Ovary (tissue), 9 donors: ENCODE results near the gene TMC8. TPM values are rescaled to one million over a fixed set of nuclear protein-coding genes. Genes with fewer than 3 reads are reported as not detected.

ENCODE experiments used
- DNase-seq, 5 donors: peaks; one replicate each; pipeline ENCODE4 v3.0.0-alpha.2; 2019 to 2020
- H3K27ac ChIP-seq, 2 donors: fragments of 200-600 bp; one replicate each; pipeline versions ENCODE4 v1.5.1 to v1.8.0; 2019 to 2022
- H3K27me3 ChIP-seq: fragments of 200-600 bp; one replicate; pipeline ENCODE4 v1.8.0; 2022
- H3K36me3 ChIP-seq: fragments of 200-600 bp; sonication (generic); one replicate; pipeline ENCODE4 v1.5.1; 2019
- H3K4me1 ChIP-seq: one replicate; pipeline ENCODE4 v1.8.1; 2013; ENCODE audit warnings: mild to moderate bottlenecking, moderate library complexity; ENCODE audit not compliant: insufficient read depth
- H3K4me3 ChIP-seq: fragments of 200-600 bp; sonication (generic); one replicate; pipeline ENCODE4 v1.5.1; 2017
- H3K9me3 ChIP-seq, 2 donors: fragments of 200-600 bp in 1 of 2; sonication (generic) in 1 of 2; one replicate each; pipeline versions ENCODE4 v1.5.1 to v1.8.1; 2013 to 2019; ENCODE audit warnings: mild to moderate bottlenecking in 1 of 2, moderate library complexity in 1 of 2
- EP300 ChIP-seq: sonication (generic); formaldehyde crosslinking; IDR thresholded peaks from one replicate; pipeline ENCODE4 v1.6.1; 2017; ENCODE audit warnings: antibody characterized with exemption
- POLR2A ChIP-seq: fragments of 450-650 bp; IDR thresholded peaks from one replicate; pipeline ENCODE4 v1.6.1; 2017; ENCODE audit warnings: antibody characterized with exemption, mild to moderate bottlenecking, moderate library complexity
- whole genome bisulfite sequencing, 3 donors: extraction: QIAGEN DNeasy Blood & Tissue Kit in 1 of 3; methylation state at CpG; one replicate each; pipeline versions ENCODE4 v1.1.5 to v1.1.7; 2013 to 2017; 5-methylcytosine and 5-hydroxymethylcytosine counted together
- intact Hi-C, 4 donors: fragments of 100-400 bp; cut with DNase I; formaldehyde crosslinking; loops; one replicate each; pipeline versions ENCODE4 v1.11.0 to v1.15.1; 2022 to 2023
- polyA plus RNA-seq, 2 donors: library from polyadenylated mRNA; stranded (reverse); fragments of 200-250 nt in 1 of 2; fragments of 350-450 nt in 1 of 2; fragmentation: Illumina TruSeq in 1 of 2; extraction: RNeasy Lipid Tissue Mini Kit (QIAGEN cat#74804) in 1 of 2; gene quantifications; one replicate each; pipeline ENCODE4 v1.2.3, GENCODE V29; 2013 to 2014
- total RNA-seq, 7 donors: library from RNA; depleted of rRNA in 2 of 7; stranded (reverse); fragments of >200 nt in 2 of 7; fragmentation: NEBNext Ultra II Directional in 3 of 7; extraction: Animal tissue kit (Norgen Biotek cat#: 25700) in 3 of 7; gene quantifications; one replicate each; pipeline versions ENCODE4 v1.1.0 to v1.2.4, GENCODE V29; 2016 to 2023
- TF ChIP-seq, protein P1 (sequence below), 3 donors: fragments of 450-650 bp in 2 of 3; fragments of 200-600 bp in 1 of 3; IDR thresholded peaks; one replicate each; pipeline versions ENCODE4 v1.5.1 to v1.8.0; 2016 to 2022; ENCODE audit warnings: antibody characterized with exemption in 3 of 3, mild to moderate bottlenecking in 1 of 3
- donor health status: DM: no; HTN: no; CAD: no; lungs with moderate emphysema.
- donor health status: DM: no; HTN: no; CAD: no.
- donor health status: Bipolar disorder and iron deficiency.
- donor health status: DM: yes; HTN: yes; CAD: no.
- donor health status: DM: no; HTN: no; CAD: no.
- donor health status: DM: yes; HTN: yes; CAD: no.

The TMC8 gene
- total and polyA plus RNA-seq, 9 donors: 0.94 to 4.2 (median 2.4) TPM

DNA sequence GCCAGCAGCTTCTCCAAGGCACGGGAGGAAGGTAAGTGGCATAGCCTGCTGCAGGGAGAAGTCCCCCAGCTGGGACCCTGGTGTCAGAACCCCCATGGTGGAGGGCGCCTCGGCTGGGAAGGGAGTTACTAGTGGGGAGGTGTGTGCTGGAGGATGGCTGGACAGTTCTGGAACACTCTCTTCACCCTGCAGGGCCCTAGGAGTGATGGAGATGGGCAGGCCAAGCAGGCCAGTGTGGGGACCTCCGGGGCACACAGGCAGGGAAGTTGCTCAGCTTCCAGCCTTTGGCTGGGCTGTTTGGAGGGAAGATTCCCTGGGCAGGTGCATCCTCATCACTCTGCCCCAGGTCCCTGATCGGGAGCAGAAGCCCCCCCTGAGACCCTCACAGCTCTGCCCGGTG is 16.3 kb downstream of the TMC8 start:
- intact Hi-C loops: no loop called here
- H3K4me1 ChIP-seq: peaks cover 21% of the 10 kb centered on the region
- H3K4me3 ChIP-seq: no peak overlapping the region
- no peak for DNase-seq
- no peaks in the 10 kb centered on the region for H3K27me3 ChIP-seq
- WGBS, 3 donors: 80 to 83% (median 81%) methylated on average over 6 of the region's 6 CpGs
- no peaks in the 10 kb centered on the region for H3K9me3 ChIP-seq
- H3K27ac ChIP-seq: no peak overlapping the region
- no peaks in the 10 kb centered on the region for H3K36me3 ChIP-seq
- no peak for TF ChIP-seq POLR2A
- no peak for TF ChIP-seq EP300
- TF ChIP-seq, protein P1, sequence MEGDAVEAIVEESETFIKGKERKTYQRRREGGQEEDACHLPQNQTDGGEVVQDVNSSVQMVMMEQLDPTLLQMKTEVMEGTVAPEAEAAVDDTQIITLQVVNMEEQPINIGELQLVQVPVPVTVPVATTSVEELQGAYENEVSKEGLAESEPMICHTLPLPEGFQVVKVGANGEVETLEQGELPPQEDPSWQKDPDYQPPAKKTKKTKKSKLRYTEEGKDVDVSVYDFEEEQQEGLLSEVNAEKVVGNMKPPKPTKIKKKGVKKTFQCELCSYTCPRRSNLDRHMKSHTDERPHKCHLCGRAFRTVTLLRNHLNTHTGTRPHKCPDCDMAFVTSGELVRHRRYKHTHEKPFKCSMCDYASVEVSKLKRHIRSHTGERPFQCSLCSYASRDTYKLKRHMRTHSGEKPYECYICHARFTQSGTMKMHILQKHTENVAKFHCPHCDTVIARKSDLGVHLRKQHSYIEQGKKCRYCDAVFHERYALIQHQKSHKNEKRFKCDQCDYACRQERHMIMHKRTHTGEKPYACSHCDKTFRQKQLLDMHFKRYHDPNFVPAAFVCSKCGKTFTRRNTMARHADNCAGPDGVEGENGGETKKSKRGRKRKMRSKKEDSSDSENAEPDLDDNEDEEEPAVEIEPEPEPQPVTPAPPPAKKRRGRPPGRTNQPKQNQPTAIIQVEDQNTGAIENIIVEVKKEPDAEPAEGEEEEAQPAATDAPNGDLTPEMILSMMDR (IDR thresholded peaks at IDR 0.05): no peak

DNA sequence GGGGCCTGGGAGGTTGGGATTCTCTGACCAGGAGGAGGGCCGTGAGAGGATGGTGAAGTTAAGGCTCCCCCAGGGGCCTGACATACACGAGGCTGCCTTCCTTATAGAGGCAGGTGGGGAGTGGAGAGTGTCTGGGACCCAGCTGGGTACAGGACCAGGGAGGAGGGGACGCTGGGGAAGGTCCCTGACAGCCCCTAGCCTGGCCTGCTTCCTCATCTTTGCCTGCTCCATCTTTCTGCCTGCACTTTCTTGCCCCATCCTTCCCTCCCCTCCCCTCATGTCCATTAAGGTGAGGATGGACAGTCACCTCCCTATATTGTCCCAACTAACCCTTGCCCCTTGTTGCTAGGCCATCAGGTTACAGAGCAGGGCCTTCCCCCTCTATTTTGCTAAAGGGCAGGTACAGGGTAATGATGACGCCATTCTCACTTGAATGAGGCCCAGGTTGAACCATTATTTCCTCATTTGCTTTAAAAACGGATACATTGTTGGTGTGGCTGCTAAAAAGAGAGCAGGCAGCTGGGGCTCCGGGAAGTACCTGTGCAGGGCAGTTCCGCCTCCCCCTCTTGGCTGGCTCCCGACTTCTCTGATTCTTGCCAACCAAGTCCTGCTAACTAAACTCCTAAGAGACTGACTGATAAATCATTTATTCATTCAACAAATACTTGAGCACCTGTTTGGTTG is 16.9 kb downstream of the TMC8 start:
- H3K9me3 ChIP-seq: no peaks in the 10 kb centered on the region
- H3K27me3 ChIP-seq: no peaks in the 10 kb centered on the region
- H3K4me1 ChIP-seq: peaks cover 21% of the 10 kb centered on the region
- H3K27ac ChIP-seq: no peak overlapping the region
- no peak for DNase-seq
- TF ChIP-seq EP300 (no peak), POLR2A (no peak)
- TF ChIP-seq, protein P1 (IDR thresholded peaks at IDR 0.05): no peak
- WGBS, 3 donors: 81 to 83% (median 83%) methylated on average over 8 of the region's 8 CpGs
- intact Hi-C loops: no loop called here
- no peaks in the 10 kb centered on the region for H3K36me3 ChIP-seq
- H3K4me3 ChIP-seq: no peak overlapping the region

DNA sequence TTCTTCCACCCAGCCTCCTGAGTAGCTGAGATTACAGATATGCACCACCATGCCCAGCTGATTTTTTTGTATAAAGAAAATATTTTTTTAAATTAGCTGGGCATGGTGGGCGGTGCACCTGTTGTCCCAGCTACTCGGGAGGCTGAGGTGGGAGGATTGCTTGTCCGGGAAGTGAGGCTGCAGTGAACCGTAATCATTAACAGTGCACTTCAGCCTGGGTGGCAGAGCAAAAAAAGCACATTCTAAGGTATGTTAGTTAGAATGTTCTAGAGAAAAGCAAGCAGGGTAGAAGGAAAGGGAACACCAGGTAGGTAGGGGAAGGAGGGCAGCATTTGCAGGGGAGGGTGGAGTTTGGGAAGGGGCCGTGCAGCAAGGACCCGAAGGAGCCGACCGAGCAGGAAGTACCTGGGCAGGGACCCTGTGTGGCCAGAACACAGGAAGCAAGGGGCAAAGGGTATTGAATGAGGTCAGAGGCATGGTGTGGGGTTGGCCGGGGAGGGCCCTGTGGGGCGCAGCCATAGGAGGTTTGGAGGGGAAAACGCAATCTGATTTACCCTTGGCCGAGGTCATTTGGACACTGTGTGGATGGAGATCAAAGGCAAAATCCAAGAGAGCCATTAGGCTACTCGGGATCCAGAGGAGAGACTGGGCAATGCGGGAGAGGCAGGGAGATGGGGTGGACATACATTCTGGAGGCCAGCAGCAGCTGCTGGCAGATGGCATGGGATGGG is 17.9 kb downstream of the TMC8 start:
- H3K4me1 ChIP-seq: peaks cover 21% of the 10 kb centered on the region
- H3K36me3 ChIP-seq: no peaks in the 10 kb centered on the region
- TF ChIP-seq EP300 (no peak), POLR2A (no peak)
- TF ChIP-seq, protein P1 (IDR thresholded peaks at IDR 0.05): no peak
- H3K9me3 ChIP-seq: no peaks in the 10 kb centered on the region
- no peak overlapping the region for H3K4me3 ChIP-seq
- no peak overlapping the region for H3K27ac ChIP-seq
- intact Hi-C loops: no loop called here
- 74 to 78% (median 75%) methylated on average over 14 of the region's 14 CpGs for WGBS, 3 donors
- no peak for DNase-seq
- no peaks in the 10 kb centered on the region for H3K27me3 ChIP-seq

DNA sequence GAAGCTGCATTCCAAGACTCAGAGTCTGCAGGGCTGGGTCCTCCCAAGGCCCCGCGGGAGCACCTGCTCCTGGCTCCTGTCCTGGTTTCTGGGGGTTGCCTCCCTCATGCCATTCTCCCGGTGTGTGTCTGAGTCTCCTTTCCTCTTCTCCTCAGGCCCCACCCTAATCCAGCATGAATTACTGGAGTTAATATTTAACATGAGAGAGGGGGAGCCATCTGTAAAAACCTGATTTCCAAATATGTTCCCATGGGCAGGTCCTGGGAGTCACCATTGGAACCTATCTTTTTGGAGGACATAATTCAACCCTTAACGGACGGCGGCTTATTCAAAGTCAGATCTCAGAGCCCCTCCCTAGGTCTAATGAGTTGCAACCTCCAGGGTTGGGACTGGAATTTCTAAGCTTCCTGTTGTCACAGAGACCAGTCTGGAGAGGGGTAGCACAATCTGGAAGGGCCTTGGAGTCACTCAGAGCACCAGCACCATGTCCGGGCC is 21.0 kb downstream of the TMC8 start:
- Histone ChIP-seq H3K4me3 (no peak overlapping the region), H3K4me1 (no peaks in the 10 kb centered on the region), H3K9me3 (no peaks in the 10 kb centered on the region), H3K27ac (no peak overlapping the region), H3K36me3 (no peaks in the 10 kb centered on the region), H3K27me3 (no peaks in the 10 kb centered on the region)
- intact Hi-C loops: loop anchor here in 1 of 4 donors (1.0 kb wide), 1 partner anchor 33 kb away; no protein-coding TSS in a partner anchor
- no peak for TF ChIP-seq POLR2A
- no peak for TF ChIP-seq EP300
- TF ChIP-seq, protein P1 (IDR thresholded peaks at IDR 0.05): no peak
- WGBS, 3 donors: 53 to 68% (median 66%) methylated on average over 7 of the region's 7 CpGs
- DNase-seq: no peak
